NCI-H2196 treated with DMSO at 0.1 percent for 48 hours (cell line): Measurements from ENCODE around the gene TRMT2A.

ENCODE experiments used
- DNase-seq: peaks from one replicate; lab custom pipeline; 2025; ENCODE audit not compliant: unreplicated experiment; lab: John Stamatoyannopoulos, UW

TRMT2A gene

GRCh38 chr22:20123366-20124082, 6.5 kb upstream of the TRMT2A start:
- DNase-seq: no peak

GRCh38 chr22:20121856-20122415, 4.9 kb upstream of the TRMT2A start:
- DNase-seq: no peak

GRCh38 chr22:20118300-20119020, 1.4 kb upstream of the TRMT2A start:
- no peak for DNase-seq

- no peak for DNase-seq
Observed at GRCh38 chr22:20117633-20118299, 740 bp upstream of the TRMT2A start.

- no peak for DNase-seq
Observed at GRCh38 chr22:20116376-20116950, 563 bp downstream of the TRMT2A start.

GRCh38 chr22:20115691-20116375, 1.2 kb downstream of the TRMT2A start, which contains the start of gene RANBP1:
Gene RANBP1 (plus strand): TSS chr22:20116104. CDS start chr22:20116185, 81 bp downstream.
- DNase-seq: no peak

GRCh38 chr22:20114506-20115475, 2.2 kb downstream of the TRMT2A start:
- no peak for DNase-seq

- no peak for DNase-seq
Observed at GRCh38 chr22:20113551-20114310, 3.3 kb downstream of the TRMT2A start.

GRCh38 chr22:20112623-20113511, 4.2 kb downstream of the TRMT2A start:
- no peak for DNase-seq

- DNase-seq: no peak
Observed at GRCh38 chr22:20111689-20112622, 5.1 kb downstream of the TRMT2A start.

GRCh38 chr22:20111045-20111688, 5.9 kb downstream of the TRMT2A start:
- no peak for DNase-seq

- no peak for DNase-seq
Observed at GRCh38 chr22:20110359-20110985, 6.6 kb downstream of the TRMT2A start.

- no peak for DNase-seq
Observed at GRCh38 chr22:20109411-20110358, 7.3 kb downstream of the TRMT2A start.

- no peak for DNase-seq
Observed at GRCh38 chr22:20108757-20109230, 8.2 kb downstream of the TRMT2A start.
